Activated CD8-positive, alpha-beta memory T cell treated with anti-CD3 and anti-CD28 coated beads, Interleukin-2, amount 50 U/mL, for 48 hours (primary cell): Measurements from ENCODE around the gene TMEM135.
"Not testable (repeated sequence)": the region's sequence is repeated elsewhere in the genome, so short reads cannot be mapped to it uniquely, and the experiment has no call there.

Source experiments
- DNase-seq: peaks from one replicate; pipeline ENCODE4 v3.0.0-alpha.2; 2020

Gene TMEM135

GRCh38 chr11:87143641-87144040 lies 105.9 kb downstream of the TMEM135 start:
- DNase-seq = no peak

- no peak for DNase-seq
Measured at GRCh38 chr11:87144252-87144651, 106.5 kb downstream of the TMEM135 start.

DNA sequence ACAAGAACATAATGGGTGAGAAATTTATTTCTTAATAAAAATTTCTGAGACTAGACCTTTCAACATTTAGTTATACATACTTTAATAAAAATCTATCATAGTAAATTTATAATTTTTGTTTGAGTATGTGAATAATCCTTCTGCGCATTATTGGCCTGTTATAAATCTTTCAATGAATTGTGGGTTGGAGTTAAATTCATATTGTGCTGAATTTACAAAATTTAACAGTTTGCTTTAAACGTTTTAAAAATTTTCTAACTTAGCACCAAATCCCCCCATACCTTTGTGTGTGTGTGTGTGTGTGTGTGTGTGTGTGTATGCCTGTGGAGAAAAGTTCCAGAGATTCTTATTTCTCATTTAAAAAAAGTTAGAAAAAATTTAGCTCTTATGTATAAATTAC lies 111.0 kb downstream of the TMEM135 start:
- no peak for DNase-seq

DNA sequence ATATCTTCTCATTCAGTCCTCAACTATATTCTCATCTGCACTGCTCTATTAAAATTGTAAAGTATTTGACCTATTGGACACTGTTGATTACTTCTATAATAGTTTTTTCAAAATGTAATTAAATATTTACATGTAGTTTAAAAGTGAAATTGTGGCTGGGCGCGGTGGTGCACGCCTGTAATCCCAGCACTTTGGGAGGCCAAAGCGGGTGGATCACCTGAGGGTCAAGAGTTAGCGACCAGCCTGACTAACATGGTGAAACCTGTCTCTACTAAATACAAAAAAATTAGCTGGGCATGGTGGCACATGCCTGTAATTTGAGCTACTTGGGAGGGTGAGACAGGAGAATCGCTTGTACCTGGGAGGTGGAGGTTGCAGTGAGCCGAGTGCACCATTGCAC lies 112.0 kb downstream of the TMEM135 start:
- not testable (repeated sequence) for DNase-seq

- DNase-seq = no peak
Measured at GRCh38 chr11:87150936-87151335, 113.2 kb downstream of the TMEM135 start.

GRCh38 chr11:87154246-87154645 lies 116.5 kb downstream of the TMEM135 start:
- DNase-seq = no peak

GRCh38 chr11:87156970-87157369 lies 119.2 kb downstream of the TMEM135 start:
- DNase-seq = no peak

DNA sequence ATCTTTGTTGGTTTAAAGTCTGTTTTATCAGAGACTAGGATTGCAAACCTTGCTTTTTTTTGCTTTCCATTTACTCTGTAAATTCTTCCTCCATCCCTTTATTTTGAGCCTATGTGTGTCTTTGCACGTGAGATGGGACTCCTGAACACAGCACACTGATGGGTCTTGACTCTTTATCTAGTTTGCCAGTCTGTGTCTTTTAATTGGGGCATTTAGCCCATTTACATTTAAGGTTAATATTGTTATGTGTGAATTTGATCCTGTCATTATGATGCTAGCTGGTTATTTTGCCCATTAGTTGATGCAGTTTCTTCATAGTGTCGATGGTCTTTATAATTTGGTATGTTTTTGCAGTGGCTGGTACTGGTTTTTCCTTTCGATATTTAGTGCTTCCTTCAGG lies 131.3 kb downstream of the TMEM135 start:
- DNase-seq = not testable (repeated sequence)

DNA sequence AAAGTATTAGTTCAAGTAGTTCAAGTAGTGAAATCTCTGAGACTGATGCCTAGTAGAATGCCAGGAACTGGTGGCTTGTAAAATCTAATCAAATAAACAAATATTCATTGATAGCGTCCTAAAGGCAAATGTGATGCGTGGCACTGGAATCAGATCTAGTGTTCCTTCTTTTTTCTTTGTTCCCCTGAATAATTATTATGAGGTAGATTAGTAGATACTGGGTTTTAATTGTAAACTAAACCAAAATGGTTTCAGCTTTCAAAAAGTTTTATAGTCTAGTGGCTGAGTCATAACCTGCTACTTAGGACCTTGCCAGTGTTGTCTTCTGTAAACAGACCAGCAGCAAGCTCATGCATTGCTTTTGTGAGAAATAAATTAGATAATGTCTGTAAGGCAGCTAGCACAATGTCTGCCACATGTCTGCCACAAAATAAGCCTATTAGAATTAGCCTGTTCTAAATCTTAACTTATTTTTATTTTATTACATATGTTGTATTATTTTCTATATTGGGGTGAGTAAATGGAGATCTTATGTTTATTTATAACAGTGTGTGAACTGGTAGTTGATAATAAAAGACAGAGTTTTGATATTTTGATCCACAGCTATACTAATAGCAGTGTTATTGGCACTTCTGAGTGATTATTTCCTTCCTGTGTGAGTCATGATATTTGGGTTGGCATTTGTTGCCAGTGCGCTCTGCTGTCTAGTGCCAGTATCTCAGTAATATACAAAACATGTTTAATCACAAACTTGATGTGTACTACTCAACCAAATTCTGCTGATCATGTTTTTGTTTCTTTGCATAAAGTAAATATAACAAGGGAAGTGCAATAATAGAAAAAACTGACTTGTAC lies 135.7 kb downstream of the TMEM135 start:
- DNase-seq = no peak

- no peak for DNase-seq
Measured at GRCh38 chr11:87174870-87175269, 137.1 kb downstream of the TMEM135 start.

DNA sequence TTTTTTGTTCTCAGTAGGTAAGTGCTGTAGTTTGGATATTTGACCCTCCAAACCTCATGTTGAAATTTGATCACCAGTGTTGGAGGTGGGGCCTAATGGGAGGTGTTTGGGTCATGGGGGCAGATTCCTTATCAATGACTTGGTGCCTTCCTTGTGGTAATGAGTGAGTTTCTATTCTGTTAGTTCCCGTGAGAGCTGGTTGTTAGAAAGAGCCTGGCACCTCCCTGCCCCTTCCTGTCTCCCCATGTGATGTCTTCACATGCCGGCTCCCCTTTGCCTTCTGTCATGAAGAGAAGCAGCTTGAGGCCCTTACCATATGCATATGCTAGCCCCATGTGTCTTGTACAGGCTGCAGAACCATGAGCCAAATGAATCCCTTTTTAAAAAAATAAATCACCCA lies 138.3 kb downstream of the TMEM135 start:
- DNase-seq = no peak

- no peak for DNase-seq
Measured at GRCh38 chr11:87179621-87180020, 141.9 kb downstream of the TMEM135 start.

GRCh38 chr11:87180742-87181141 lies 143.0 kb downstream of the TMEM135 start:
- no peak for DNase-seq

GRCh38 chr11:87181143-87181542 lies 143.4 kb downstream of the TMEM135 start:
- DNase-seq = no peak

GRCh38 chr11:87185228-87185627 lies 147.5 kb downstream of the TMEM135 start:
- no peak for DNase-seq

DNA sequence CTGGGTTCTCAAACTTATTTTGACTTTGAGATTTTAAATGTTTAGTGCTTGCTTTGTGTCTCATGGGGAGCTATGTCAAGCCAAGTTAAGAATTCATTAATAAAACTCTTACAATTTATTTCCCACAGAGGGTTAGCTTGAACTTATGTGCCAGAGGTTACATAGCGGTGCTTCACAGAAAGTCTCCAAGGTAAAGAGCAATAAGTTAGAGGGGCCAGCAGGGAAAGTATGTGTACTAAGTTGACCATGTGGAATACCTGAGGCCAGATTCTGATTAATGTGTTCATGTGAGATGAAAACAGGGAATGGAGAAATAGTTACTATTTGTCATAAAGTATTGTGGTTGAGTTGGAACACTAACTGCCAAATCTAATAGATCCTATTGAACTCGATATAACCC lies 149.3 kb downstream of the TMEM135 start:
- no peak for DNase-seq

DNA sequence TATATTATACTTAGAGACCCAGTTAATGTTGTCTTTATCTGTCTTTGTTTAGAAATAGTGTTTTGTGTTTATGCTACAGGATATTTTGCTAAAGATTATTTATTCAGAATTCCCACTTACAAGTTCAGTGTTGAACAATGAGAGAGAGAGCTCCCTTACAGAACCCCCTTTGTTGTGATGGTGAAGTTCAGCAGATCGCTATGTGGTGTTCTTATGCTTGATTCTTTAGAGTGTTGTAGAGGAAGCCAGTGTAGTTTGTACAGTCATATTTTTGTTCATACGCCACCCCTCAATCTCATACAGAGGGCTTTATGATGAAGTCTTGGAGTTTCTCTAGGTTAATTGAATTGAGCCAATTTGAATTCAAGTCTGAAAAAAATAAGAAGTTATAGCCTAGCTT lies 150.2 kb downstream of the TMEM135 start:
- DNase-seq = no peak

GRCh38 chr11:87188396-87188795 lies 150.7 kb downstream of the TMEM135 start:
- DNase-seq = not testable (repeated sequence)

DNA sequence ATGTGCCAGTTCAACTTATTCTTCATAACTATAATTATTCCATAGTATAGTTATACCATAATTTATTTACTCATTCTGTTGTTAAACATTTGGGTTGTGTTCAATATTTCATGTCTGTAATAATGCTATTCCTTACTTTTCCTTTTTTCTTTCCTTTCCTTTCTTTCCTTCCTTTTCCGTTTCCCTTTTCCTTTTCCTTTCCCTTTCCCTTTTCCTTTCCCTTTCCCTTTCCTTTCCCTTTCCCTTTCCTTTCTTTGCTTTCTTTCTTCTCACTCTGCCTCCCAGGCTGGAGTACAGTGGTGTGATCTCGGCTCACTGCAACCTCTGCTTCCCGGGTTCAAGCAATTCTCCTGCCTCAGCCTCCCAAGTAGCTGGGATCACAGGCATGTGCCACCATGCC lies 151.2 kb downstream of the TMEM135 start:
- not testable (repeated sequence) for DNase-seq

DNA sequence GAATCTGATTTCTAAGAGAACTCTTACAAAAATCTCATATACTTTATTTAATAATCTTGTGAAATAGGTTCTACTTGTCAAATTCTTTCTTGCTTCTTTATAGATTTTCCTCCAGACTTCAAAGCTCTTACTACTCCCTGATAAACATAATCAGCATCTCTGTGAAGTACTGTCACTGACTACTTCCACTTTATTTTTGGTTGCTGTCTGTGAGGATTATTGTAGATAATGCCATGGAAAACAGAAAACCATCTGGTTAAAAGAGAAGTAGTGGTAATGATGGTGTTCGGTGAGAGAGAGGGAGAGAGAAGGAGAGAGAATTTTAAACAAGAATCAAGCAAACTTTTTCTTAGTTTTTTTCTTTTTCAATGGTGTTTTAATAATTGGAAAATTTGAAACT lies 152.3 kb downstream of the TMEM135 start:
- no peak for DNase-seq

DNA sequence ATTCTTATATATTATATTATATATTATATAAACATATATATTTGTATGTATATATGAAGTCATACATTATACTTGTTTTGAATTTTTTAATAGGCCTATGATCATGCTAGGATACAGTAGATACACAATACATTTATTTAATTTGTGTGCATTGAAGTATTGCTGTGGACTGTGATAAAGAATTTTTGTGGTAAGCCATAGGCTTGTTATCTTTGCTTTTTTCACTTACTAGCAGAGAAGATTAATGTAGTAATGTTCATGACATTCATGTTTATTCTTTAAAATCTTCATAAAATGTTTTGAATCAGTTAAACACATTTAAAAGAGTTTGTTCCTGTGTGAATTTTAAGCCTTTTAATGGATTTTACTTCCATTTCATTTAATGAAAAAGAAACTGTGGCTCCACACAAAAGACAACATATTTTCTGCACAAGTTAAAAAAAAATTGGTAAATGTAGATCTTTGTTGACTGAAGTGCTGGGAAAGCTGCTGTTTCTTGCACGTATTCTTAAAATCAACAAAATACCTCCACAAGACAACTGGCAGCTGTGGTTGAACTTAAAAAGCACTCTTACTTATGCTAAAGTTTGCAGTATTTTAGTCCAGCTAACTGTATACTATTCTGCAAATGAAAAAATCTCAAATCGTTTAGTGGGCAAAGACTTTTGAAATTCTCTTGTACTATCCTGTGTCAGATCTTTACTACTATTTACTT lies 156.2 kb downstream of the TMEM135 start:
- DNase-seq = no peak

- no peak for DNase-seq
Measured at GRCh38 chr11:87194985-87195820, 157.5 kb downstream of the TMEM135 start.

DNA sequence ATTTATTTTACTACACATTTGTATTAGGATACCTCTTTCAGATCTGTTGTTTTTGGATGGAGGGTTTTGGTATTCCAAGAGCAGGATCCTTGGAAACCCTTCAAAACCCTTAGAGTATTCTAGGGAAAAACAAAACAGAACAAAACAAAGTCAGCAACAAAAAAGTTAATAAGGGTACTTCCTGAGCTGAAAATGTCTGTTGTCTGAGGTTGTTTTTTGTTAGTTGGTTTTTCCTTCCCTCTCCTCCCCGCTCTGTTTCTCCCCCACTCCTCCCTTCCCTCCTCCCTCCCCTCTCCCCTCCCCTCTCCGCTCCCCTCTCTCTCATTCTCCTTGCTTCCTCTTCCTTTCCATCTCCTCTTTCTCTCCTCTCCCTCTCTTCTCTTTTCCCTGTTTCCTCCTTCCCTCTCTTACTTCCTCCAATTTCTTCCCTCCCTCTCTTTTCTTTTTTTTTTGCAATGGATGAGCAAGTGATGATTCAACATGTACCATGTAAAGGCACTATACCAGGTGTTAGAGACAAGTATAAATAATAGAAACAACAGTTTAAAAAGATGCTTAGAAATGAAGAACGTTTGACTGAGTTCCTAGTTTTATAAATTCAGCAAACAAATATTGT lies 160.6 kb downstream of the TMEM135 start:
- no peak for DNase-seq
